CD4-positive, alpha-beta T cell treated with Interleukin-17A for 1 hour (primary cell): Measurements from ENCODE around the gene RIPPLY1.
"Not testable (repeated sequence)": the region's sequence is repeated elsewhere in the genome, so short reads cannot be mapped to it uniquely, and the experiment has no call there.

Experiments
- DNase-seq: peaks from one replicate; pipeline ENCODE4 v3.0.0-alpha.2; 2020

The RIPPLY1 gene

DNA sequence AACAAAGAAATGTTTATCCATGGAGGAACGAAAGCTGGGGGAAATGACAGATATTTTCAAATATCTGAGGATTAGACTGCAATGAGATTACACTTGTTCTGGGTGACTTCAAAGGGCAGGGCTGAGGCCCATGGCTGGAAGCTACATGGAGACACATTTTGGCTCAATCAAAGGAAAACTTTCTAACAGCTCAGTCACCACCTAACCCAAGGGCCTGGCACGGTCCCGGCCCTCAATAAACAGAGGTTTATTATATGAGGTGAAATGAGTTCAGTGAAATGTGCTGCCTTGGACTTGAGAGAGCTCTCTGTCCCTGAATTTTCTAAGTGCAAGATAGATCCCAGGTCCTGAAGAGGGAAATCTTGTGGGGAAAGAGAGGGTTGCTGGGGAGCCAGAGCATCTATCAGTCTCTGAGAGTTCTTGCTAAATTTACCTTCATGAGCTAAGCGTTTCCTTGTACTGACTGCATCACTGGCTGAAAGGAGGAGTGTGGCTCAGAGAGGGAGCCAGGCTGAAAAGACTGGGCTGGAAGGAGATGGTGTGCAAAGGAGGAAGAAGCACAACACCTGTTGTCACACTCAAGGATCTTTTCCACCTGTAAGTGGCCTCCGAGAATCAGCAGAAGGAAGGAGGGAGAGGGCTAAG is 2.0 kb upstream of the RIPPLY1 start:
- no peak for DNase-seq

DNA sequence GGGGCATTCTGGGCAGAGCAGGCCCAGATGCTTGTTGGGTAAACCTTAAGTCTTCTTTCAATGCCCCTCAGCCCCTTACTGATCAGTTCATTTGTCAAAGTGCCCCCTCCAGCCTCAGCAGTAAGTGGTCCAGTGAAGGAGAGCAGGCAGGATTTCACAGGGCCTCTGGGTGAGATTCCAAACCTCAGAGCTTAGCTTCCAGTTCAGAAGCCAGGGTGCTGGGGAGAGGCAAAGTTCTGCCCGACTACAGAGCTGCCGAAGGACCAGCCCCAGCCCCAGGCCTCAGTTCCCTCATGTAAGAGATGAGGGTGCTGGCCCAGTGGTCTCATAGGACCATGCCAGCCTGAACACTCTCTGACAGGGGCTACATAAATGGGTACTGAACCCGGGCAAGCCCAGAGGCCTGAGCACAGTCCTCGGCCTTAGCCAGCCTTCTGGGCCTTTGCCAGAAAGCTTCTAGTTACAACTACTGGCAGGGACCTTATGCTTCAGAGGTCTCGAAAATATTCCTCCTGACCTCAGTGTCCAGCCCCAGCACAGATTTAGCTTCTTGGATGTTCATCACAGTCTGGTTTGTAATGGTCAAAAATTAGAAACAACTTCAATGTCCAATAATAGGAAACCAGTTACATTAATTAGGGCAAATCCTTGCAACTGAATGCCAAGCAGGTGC is 851 bp upstream of the RIPPLY1 start:
- DNase-seq = no peak

DNA sequence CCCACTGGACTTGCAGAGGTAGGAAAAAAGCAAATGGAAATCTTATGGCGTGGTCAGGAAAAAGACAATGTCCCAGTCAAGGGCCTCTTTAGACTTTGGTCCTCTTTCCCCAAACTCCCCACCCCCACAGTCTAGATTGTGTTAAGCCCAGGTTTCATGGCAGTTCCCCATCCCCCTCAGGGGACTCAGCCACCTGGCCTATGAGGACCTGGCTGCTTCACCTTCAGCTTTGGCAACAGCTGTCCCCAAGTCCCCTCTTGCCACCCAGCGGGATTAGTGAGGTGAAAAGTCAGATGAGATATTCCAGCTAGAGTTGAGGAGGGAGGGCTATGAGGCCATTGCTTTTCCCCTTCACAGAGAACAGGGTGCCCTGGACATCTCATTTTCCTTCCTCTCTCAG is 457 bp downstream of the RIPPLY1 start:
- DNase-seq = no peak

DNA sequence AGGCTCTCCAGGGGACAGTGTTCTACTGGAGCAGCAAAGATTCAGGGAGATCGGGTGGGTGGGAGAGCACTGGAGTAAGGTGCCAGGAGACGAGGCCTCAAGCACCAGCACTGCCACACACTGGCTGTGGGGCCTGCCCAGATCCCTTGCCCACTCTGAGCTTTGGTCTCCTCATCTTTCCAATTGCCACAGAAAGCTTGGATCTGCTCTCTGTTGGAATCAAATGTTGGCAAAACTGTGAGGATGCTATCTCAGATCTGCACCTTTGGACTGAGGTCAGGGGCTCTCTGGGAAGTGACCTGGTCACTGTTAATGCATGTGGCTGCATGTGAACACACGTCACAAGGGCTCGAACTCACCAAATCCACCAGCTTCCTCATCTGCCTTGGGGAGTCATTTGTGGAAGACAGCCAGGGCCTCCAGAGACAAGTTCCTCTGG is 1.3 kb downstream of the RIPPLY1 start:
- no peak for DNase-seq

DNA sequence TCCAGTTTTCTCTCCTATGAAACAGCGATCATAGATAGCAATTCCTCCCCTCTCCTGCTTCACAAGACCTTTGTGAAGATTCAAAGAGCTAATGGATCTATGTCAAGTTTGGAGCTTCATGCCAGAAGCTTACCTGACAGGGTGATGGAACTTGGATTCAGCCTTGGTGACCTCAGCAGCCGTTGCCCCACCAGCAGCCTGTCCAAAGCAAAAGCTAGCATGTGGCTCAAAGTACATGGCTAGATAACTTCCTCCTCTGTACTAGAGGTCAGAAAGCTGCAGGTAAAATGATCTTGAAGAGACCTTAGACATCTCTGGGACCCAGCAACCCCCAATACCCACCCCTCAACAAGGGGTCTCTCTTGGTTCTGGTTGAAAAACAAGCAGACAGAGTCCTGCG is 1.8 kb downstream of the RIPPLY1 start:
- DNase-seq = no peak

DNA sequence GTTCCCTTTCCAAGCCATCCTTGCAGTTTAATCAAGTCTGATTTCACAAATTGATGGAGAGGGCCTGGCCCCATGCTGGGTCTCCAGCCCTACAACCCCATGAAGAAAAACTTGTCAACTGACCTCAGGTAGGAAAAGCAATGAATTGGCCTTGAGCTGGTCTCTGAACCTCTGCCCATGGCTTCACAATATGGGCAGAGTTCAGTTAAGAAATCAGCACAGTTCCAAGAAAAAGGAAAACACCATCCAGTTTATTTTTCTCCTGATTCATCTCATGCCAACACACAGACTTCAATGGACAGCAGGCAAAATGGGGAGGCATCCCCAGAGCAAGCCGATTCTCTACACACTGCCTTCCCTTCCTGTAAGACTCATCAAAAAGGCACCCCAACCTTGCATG is 3.3 kb downstream of the RIPPLY1 start:
- no peak for DNase-seq

DNA sequence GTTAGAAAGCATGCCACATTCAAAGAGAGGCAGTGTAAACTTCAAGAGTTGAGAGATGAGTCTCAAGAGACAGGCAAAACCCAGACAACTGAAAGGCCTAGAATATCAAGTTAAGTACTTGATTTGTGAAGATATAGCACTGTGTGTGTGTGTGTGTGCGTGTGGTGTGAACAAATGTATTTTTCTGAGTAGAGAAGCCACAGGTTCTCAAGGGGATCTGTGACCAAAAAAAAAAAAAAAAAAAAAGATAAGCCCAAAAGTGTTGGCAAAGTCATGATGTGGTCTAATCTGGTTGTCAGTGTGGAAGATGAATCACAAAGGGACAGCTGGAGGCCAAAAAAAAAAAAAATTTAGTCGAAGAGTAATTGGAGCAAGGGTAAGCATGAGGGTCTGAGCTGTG is 3.9 kb downstream of the RIPPLY1 start:
- DNase-seq = no peak

DNA sequence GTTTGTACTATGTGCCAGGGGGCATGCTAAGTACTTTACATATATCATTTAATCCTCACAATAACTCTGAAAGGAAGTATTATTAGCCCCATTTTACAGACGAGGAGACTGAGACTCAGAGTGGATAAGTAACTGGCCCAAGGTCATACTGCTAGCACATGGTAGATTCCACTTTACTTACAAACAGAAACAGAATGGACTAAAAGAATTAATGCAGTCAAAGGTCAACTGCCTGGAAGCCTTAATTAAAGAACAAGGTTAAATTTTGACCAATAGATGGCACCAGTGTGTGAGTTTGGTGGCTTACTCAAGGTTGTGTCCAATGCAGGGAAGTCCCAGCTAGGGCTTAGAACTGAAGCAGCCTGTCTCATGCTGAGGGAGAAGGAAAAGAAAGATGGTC is 4.7 kb downstream of the RIPPLY1 start:
- peak; percentile 52 for DNase-seq

DNA sequence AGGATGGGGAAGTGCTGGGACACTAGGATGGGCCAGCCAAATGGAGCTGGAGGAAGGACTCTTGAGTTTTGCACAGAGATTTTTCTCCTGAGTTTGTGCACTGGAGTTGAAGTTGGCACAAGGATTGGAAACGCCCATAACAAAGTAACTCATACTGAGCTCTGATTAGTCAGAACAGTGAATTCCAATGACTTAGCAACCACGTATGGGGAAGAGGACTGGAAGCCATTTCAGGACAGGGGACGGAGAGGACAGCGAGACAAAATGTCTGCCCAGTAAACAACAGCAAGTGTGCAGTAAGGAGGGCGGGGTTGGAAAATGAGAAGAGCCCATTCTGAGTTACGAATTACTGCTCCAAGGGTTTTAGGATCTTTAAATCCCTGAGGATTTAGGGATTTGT is 5.9 kb downstream of the RIPPLY1 start:
- no peak for DNase-seq

DNA sequence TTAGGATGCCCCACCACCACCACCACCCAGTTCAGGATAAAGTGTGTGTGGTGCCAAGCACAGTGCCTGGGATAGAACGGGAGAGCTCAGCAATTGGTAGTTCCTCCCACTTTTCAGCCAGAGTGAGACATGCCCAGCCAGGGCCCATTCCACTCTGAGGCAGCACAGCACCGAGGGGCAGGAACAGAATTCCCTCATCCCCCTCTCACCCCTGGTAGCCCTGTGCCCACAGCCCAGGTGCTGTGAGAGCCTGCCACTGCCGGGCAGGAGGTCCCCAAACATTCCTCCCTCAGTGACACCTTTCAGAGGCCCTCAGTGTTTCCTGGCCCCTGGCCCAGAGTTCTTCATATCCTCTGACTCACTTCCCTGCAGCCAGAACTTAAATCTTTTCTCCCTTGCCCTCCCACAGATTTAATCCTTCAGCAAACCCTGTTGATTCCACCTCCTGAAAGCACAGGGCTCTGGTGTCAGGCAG is 8.1 kb downstream of the RIPPLY1 start:
- no peak for DNase-seq

DNA sequence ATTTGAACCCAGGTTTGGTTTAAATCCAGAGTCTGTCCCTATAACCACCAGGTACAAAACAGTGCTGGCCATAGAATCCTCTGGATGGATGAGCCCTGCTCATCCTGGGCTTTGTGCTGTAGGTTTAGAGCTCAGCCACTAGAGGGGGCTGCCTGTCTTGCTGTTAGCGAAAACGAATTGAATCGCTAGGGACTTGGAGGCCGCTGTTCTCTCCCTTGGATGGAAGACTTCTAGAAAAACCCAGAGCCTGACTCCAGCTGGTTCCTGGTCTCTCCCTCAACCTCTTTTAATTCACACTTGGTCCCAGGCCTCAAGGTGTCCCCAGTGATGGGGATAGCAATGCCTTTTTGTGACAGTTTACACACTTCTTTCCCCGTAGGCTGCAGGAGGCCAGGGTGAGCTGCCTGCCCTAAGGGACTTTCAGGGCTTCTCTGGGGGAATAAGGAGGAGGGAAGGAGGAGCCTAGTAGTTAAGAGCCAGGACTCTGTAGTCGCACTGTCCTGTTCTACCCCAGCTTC is 8.7 kb downstream of the RIPPLY1 start:
- DNase-seq = peak; percentile 48

DNA sequence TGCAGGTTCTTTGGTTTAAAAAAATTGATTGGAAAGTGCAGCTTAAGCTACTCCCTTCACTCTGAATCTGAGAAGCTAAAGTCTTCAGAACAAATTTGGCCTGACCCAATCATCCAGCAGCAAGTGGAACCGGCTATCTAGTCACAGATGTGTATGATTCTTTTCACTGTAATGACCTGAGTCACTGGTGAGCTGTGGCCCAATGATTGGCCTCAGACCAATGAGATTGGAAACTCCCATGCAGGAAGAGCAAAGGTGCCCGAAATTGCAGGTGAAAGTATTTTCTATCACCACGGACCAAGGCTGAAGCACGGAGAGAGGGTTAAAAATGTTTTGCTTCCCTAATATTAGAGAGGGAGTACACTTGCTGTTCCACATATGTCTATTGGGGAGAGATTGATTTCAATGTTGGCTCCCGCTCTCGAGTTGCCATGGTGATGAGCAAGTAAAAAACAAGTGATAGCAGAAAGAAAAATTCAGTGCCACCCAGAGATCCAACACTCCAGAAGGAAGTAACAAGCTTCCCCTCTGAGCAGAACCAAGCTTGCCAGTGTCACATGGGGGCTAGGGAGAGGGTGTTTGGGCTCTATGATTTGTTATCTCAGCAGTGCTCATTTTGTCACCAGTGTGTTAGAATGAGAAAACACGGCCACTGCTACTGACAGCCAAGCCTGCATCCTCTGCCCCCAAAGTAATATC is 11.2 kb downstream of the RIPPLY1 start:
- DNase-seq = no peak

DNA sequence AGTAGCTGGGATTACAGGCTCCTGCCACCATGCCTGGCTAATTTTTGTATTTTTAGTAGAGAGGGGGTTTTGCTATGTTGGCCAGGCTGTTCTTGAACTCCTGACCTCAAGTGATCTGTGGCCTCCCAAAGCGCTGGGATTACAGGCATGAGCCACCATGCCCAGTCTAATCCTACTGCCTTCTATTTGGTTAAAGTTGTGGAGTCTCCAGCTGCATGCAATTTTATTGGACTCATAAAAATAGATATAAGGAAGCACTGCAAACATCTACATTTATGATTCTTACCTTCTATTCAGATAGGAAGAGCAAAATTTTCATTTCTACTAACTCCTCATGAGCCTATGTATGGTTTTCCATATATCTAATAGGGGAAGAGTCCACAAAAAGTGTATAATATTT is 13.7 kb downstream of the RIPPLY1 start:
- no peak for DNase-seq

DNA sequence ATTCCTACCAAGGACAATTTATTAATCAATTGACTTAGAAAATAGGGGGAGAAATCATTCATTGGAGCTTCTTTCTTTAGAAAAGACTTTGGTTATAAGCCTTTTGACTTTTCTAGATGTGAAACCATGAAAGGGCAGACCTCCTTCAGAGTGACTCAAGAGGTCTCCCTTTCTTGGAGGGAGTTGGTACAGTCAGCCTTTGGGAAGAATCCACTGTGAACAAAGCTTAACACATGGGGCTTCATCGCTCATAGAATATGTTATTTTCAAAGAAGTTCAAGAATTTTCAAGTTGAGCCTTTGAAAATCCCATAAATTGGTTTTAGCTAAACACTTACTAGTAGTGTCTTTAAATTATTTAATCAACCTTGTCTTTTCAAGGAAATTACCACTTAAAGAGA is 28.0 kb downstream of the RIPPLY1 start:
- DNase-seq = no peak

DNA sequence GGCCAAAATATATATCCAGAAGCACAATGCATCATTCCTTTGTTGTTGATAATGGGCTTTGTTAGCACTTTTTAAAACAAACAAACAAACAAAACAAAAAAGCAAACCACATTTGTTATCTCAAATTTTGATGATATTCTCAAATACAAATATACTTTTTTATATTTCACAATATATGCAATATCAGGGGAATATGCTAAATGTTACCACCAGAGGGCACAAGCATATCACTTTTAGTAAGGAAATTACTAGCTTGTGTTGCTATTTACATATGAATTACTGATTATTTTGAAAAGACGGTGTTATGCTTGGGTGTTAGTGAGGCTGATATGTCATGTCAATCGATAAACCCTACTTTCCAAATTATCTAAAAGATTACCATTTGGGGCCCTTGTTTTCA is 29.1 kb downstream of the RIPPLY1 start:
- peak; percentile 34 for DNase-seq

DNA sequence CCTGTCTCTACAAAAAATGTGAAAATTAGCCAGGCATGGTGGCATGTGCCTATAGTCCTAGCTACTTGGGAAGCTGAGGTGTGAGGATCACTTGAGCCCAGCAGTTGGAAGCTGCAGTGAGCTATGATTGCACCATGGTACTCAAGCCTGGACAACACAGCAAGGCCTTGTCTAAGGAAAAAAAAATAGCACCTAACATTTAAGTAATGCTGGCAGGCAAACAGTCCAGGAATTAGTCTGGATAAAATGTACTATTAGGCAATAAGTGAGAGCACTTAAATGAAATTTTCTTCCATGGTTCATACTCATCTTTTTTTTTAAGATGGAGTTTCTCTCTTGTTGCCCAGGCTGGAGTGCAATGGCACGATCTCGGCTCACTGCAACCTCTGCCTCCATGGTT is 30.3 kb downstream of the RIPPLY1 start:
- not testable (repeated sequence) for DNase-seq

DNA sequence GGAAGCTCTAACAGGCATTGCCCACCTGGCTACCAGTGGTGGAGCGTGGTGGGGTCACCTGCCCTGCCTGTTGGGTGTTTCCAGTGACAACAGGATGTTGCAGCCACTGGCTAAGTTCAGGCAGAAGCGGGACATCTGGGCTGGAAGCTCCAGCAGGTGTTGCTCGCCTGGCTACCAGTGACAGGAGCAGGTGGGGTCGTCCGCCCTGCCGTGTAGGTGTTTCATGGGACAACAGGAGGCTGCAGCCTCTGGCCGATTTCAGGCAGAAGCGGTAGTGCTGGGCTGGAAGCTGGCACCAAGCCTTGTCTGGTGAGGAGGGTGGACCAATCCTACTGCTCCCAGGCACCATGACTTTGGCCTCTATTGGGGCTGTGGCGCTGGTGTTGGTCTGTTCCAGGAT is 39.4 kb downstream of the RIPPLY1 start:
- DNase-seq = no peak

DNA sequence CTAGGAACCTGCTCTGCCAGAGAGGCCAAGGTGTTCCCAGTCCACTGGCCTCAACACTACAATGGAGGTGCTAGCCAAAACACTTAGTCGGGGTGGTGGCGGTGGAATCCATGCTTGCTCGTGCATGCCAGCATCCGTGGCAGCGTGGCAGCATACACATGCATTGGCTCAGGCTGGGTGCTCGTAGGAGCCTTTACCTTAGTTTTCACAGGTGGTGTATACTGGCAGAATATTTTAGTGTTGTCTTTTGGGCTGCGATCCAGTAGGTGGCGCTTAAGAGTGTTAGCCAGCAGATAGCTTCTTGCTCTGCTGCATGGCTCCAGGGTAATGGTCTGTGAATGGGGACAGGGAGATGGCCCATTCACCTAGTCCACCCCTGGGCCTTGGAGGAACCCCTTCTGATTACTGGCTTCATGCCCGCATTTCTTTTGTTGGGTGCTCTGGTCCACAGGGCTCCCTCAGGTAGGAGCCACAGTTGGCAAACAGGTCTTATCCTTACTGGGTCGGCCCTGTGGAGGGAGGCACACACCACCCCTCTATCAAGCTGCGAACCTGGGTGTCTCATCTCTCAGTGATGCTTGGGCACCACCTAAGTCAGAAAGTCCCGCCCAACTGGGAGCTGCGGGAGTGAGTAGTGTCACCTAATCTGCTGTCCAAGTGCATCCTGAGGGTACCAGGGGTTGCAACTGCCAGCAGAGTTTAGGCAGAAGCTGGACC is 40.0 kb downstream of the RIPPLY1 start:
- DNase-seq = no peak
